Endothelial cell of umbilical vein (primary cell): ENCODE measurements around the gene MYO5B.

Experiments used
- CTCF ChIP-seq, 2 donors: IDR thresholded peaks; 1 replicate in 1 of 2; 2 replicates in 1 of 2; pipeline ENCODE4 v1.5.1; 2011; ENCODE audit warnings: low read length in 2 of 2, mild to moderate bottlenecking in 2 of 2, moderate library complexity in 2 of 2, control low read depth in 1 of 2, inconsistent platforms in 1 of 2, low read depth in 1 of 2; ENCODE audit not compliant: insufficient read depth in 1 of 2; ENCODE audit errors: extremely low read depth in 1 of 2
- EZH2 ChIP-seq: IDR thresholded peaks from 2 replicates; pipeline ENCODE4 v1.6.1; 2012; ENCODE audit warnings: borderline replicate concordance, low read depth, mild to moderate bottlenecking, moderate library complexity, low read length, inconsistent platforms; ENCODE audit not compliant: severe bottlenecking
- FOS ChIP-seq: IDR thresholded peaks from 2 replicates; pipeline ENCODE4 v1.6.1; 2011; ENCODE audit warnings: mild to moderate bottlenecking, low read length, moderate library complexity, borderline replicate concordance; ENCODE audit not compliant: insufficient read depth
- GATA2 ChIP-seq: IDR thresholded peaks from 2 replicates; pipeline ENCODE4 v1.7.0; 2011; ENCODE audit warnings: low read depth, mild to moderate bottlenecking, moderate library complexity, mixed read lengths, low read length; ENCODE audit not compliant: insufficient read length, insufficient read depth
- JUN ChIP-seq: IDR thresholded peaks from 2 replicates; pipeline ENCODE4 v1.6.1; 2011; ENCODE audit warnings: borderline replicate concordance, low read depth; ENCODE audit not compliant: insufficient read length, insufficient read depth
- MAX ChIP-seq: IDR thresholded peaks from 2 replicates; pipeline ENCODE4 v1.6.1; 2011; ENCODE audit not compliant: insufficient read depth, insufficient read length
- MYC ChIP-seq: IDR thresholded peaks from one replicate; pipeline ENCODE4 v1.6.1; 2011; ENCODE audit warnings: mild to moderate bottlenecking, low read depth, low read length
- POLR2A ChIP-seq: IDR thresholded peaks from 2 replicates; pipeline ENCODE4 v1.6.1; 2012; ENCODE audit warnings: low read depth, mild to moderate bottlenecking, control low read depth, low read length
- POLR2AphosphoS5 ChIP-seq: IDR thresholded peaks from 2 replicates; pipeline ENCODE4 v1.6.1; 2012; ENCODE audit warnings: low read depth, mild to moderate bottlenecking, control low read depth, low read length, moderate library complexity; ENCODE audit not compliant: insufficient read depth

- TF ChIP-seq EZH2: no peak
- TF ChIP-seq POLR2A: no peak
- no peak for TF ChIP-seq POLR2AphosphoS5
- TF ChIP-seq CTCF (IDR thresholded peaks at IDR 0.05; ENCODE audit: extremely low read depth in 1 of 2, insufficient read depth in 1 of 2, low read depth in 1 of 2, low read length in 2 of 2): no peak
- TF ChIP-seq JUN: no peak
- no peak for TF ChIP-seq MAX
- no peak for TF ChIP-seq FOS
- no peak for TF ChIP-seq GATA2
- TF ChIP-seq MYC: no peak
These were observed 245.0 kb downstream of the MYO5B start for GRCh38 chr18:49949951-49950395.
